Activated CD4-positive, alpha-beta T cell treated with anti-CD3 and anti-CD28 coated beads, Interleukin-2, amount 50 U/mL, for 4 hours (primary cell): ENCODE data around the gene SYT1.

ENCODE experiments used
- DNase-seq, 2 experiments: peaks; one replicate each; pipeline ENCODE4 v3.0.0-alpha.2; 2020

Gene SYT1

DNA sequence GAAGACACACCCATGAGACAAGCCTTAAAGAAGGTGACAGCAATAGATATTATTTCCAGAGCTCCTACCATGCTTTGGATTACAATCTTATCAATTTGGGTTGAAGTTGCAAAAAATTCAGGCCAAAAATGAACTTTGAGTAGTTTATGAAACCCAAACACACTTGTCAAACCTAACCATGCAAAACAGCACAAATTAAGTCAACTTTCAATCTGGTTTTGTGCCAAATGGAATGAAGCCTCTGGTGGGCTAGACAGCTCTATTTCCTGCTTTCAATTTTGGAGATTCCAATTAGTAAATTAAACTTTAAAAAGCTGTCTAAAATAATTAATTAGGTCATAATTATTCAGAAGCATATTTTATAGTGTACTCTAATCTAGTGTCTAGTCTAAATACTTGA is 203.4 kb downstream of the SYT1 start:
- DNase-seq, result no peak

DNA sequence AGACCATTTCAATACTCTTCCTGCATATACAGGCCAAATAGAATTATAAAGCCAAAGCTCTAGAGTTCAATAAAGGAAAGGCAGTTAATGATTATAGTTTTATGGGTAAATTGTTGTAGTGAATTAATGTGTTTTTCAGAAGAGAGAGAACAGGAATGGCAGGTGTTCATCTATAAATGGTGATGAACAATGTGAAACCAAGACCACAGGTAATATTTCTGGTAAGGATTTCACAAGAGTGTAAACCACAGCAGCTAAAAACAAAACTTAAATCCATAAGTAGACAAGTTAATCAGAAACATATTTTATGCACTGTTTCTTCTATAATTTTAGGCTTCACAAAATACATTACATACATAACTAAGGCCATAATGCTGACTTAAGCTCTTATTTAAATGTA is 204.4 kb downstream of the SYT1 start:
- DNase-seq, result no peak

DNA sequence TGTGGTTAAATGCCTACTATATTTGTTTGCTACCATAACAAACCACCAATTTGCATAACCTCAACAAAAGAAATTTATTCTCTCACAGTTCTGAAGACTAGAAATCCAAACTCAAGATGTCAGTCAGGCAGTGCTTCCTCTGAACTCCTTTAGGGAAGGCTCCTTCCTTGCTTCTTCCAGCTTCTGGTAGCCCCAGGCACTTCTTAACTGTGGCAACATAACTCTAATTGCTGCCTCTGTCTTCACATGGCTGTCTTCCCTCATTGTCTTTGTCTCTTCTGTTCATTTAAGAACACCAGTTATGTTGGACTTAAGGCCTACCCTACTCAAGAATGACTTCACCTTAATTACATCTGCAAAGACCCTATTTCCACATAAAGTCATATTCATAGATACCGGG is 206.9 kb downstream of the SYT1 start:
- DNase-seq, result no peak

DNA sequence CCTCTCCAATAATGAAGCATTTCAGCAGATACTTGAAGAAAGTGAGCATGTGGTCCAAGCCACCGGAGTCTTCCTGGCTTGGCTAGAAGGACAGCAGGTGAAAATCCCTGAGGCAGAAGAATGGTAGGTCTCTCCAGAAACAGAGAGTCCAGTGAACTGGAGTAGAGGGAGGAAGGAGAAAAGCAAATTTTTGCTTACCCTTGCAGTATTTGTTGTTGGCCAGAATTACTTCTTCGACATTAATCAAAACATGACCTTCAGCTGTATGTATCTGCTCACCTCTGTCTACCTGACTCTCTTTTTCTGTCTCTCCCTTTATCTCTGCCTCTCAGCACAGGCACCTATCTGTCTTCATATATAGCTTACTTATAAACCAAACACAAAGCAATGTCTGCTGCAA is 208.9 kb downstream of the SYT1 start:
- DNase-seq, result no peak

DNA sequence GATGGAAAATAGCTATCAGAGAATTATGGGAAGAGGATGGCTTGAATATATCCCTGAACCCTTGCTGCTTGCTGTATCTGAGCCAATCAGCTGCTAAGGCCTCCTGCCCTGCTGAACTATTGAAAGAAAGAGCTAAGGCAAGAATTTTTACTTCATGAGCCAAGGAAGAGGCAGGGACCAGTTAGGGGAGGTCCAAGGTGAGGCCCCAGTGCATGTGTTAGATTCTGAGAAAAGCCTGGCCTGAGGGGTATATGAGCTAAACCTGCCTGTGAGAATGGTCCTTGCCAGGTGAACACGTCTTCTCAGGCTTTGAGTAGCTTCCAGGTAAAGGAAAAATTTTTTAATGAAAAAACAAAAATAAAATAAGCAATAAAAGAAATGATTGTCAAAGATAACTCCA is 218.0 kb downstream of the SYT1 start:
- no peak for DNase-seq

GRCh38 chr12:79083181-79083580 is 218.6 kb downstream of the SYT1 start:
- no peak for DNase-seq

- no peak for DNase-seq
These were observed 220.6 kb downstream of the SYT1 start for GRCh38 chr12:79085106-79085682.

DNA sequence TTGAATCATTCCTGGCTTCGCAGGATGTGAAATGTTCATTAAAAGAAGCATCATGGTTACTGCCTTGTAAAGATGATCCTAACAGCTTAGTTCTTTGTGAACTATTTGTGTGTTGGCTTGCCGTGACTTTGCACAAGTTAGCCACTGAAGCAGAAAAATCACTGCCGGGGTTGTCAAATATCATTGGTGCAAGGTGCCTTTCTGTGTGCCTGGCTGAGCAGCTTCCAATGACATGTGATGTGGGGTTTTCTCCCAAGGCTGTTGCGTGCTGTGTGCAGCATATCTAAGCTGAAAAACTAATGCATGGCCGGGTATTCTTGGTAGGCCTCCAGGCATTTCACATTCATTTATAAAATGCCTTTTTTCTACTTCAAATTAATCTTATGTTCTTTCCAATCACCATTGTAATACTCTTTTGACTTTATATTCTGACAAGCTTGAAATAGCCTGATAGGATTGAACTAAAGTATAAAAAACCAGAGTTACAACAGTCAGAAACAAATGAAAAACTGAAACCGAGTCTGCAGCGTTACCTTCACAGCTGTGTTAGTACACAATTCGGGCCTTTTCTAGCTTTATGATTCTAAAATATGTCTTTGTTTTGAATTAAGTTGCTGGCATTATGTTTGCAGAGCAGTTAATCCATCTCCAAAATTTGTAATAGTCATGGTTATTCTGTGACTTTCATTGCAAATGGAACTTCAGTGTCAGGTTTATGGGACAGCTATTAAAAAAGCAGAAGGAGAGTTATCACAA is 222.1 kb downstream of the SYT1 start:
- no peak for DNase-seq

GRCh38 chr12:79098530-79098929 is 234.0 kb downstream of the SYT1 start:
- no peak for DNase-seq

GRCh38 chr12:79108962-79109361 is 244.4 kb downstream of the SYT1 start:
- DNase-seq, result no peak

DNA sequence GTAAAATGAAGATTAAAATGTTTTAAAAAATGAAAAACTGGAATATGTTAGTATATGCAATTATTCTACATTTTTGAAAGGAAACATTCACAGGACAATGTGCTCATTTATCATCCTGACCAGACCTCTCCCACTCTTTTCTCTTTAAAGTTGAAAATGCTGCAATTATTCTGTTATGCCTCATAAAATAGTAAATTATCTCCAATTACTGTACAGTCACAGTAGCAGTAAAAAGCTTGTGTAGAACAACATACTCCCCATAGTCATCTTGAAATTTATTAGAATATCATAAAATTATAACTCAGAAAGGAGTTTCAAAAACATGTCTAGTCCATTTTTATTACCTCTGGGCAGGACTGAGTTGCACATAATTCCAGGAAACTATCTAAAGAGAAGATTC is 250.3 kb downstream of the SYT1 start:
- DNase-seq, result no peak

GRCh38 chr12:79115743-79116142 is 251.2 kb downstream of the SYT1 start:
- DNase-seq, result no peak

GRCh38 chr12:79119796-79120195 is 255.2 kb downstream of the SYT1 start:
- DNase-seq, result no peak

- no peak for DNase-seq
These were observed 256.9 kb downstream of the SYT1 start for GRCh38 chr12:79121486-79121885.

- DNase-seq, result no peak
These were observed 259.8 kb downstream of the SYT1 start for GRCh38 chr12:79124385-79124784.

- no peak for DNase-seq
These were observed 260.8 kb downstream of the SYT1 start for GRCh38 chr12:79125358-79125757.

GRCh38 chr12:79127271-79127751 is 262.7 kb downstream of the SYT1 start:
- no peak for DNase-seq

DNA sequence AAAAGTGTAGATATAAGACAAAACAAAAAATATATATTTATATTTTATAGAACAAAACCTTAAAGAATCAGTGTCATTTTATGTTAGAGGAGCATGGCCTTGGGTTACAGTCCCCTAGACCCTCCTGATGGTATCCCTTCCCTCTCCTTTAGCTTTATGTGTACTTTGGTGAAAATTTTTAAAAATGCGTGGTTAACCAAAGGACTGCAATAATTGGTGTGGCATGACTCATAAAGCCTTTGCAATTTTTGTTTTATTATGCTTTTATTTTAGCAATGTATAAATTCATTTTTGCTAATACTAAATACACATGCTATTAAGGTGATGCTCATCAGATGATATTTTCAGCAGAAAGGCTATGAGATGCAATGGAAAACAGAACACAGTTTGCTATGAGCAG is 264.4 kb downstream of the SYT1 start:
- DNase-seq, result no peak

GRCh38 chr12:79138872-79139271 is 274.3 kb downstream of the SYT1 start:
- no peak for DNase-seq

GRCh38 chr12:79140711-79141110 is 276.1 kb downstream of the SYT1 start:
- DNase-seq, result no peak

DNA sequence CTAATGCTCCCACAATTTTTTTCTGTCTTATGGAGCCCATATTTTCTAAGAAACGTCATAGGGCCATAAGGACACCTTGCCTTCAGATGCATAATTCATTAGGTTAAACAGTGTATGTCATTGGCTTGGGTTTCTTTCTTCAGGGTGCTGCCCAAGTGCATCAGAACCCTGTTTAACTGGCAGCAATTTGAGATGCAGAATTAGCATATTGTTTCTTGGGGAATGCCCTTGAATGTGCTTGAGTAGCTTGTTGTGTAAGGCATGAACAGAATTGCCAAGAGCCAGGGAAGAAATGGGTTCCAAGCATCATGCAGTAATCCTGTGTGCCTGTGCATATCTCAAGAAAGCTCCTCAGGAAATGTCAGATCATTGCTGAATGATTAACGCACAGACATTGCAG is 277.2 kb downstream of the SYT1 start:
- no peak for DNase-seq

DNA sequence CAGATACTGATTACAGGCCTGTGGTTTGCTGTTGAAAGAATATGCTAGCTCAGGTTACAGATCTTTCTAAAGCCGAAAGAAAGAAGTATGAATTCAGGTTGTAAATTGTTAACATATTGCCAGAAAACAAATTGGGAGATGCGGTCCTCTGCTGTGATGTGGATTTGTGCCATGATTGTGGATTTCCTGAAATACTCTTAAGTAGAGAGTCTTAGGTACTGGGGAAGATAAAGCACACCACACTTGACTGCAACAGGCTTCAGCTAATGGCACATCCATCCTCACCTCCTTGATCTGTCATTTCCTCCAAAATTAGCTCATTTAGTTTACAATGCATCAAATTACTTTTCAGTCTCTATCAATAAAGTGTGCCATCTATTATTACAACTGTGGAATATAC is 279.2 kb downstream of the SYT1 start:
- DNase-seq, result no peak

- DNase-seq, result no peak
These were observed 287.4 kb downstream of the SYT1 start for GRCh38 chr12:79151956-79152355.

GRCh38 chr12:79155683-79156082 is 291.1 kb downstream of the SYT1 start:
- no peak for DNase-seq
